Heart right ventricle (tissue), 16 donors: ENCODE results near the gene LTBP1. TPM values are rescaled to one million over a fixed set of nuclear protein-coding genes. Genes with fewer than 3 reads are reported as not detected.
A peak's percentile ranks its signal among the peaks of the same experiment; 100 is the strongest.

Experiments
- ATAC-seq, 8 donors: fragments of 200-7000 bp; cut with Tn5 transposase; one replicate each; pipeline ENCODE4 v1.9.1; 2020; ENCODE audit warnings: mild to moderate bottlenecking in 8 of 8, moderate library complexity in 8 of 8, moderate number of reproducible peaks in 1 of 8
- DNase-seq, 2 donors: peaks; one replicate each; pipeline ENCODE4 v3.0.0-alpha.2; 2020
- H3K27ac ChIP-seq, 10 donors: fragments of 200-600 bp; sonication (generic) in 2 of 10; one replicate each; pipeline versions ENCODE4 v1.5.0 to v1.8.0; 2020 to 2022; ENCODE audit warnings: mild to moderate bottlenecking in 3 of 10
- H3K27me3 ChIP-seq, 7 donors: fragments of 200-600 bp; one replicate each; pipeline ENCODE4 v1.8.0; 2021 to 2022; ENCODE audit warnings: mild to moderate bottlenecking in 2 of 7
- H3K36me3 ChIP-seq, 9 donors: fragments of 200-600 bp; sonication (generic) in 1 of 9; one replicate each; pipeline versions ENCODE4 v1.5.0 to v1.8.0; 2020 to 2022; ENCODE audit warnings: mild to moderate bottlenecking in 2 of 9
- H3K4me1 ChIP-seq, 9 donors: fragments of 200-600 bp; sonication (generic) in 1 of 9; one replicate each; pipeline versions ENCODE4 v1.5.0 to v1.8.0; 2020 to 2022; ENCODE audit warnings: mild to moderate bottlenecking in 4 of 9
- H3K4me3 ChIP-seq, 10 donors: fragments of 200-600 bp; sonication (generic) in 2 of 10; one replicate each; pipeline versions ENCODE4 v1.5.0 to v1.8.0; 2020 to 2022; ENCODE audit warnings: mild to moderate bottlenecking in 7 of 10, moderate library complexity in 2 of 10
- H3K9me3 ChIP-seq, 11 donors: fragments of 200-600 bp in 10 of 11; sonication (generic) in 2 of 11; one replicate each; pipeline versions ENCODE4 v1.5.0 to v1.8.0; 2013 to 2022; ENCODE audit warnings: mild to moderate bottlenecking in 2 of 11, control low read depth in 1 of 11, moderate library complexity in 1 of 11
- CTCF ChIP-seq, 9 donors: fragments of 200-600 bp; sonication (generic) in 2 of 9; IDR thresholded peaks; one replicate each; pipeline versions ENCODE4 v1.5.0 to v1.8.0; 2021 to 2022; ENCODE audit warnings: antibody characterized with exemption in 9 of 9, mild to moderate bottlenecking in 5 of 9, moderate library complexity in 1 of 9
- WGBS, 2 donors: extraction: QIAGEN DNeasy Blood & Tissue Kit; methylation state at CpG; one replicate each; pipeline ENCODE4 v1.1.7; 2013; ENCODE audit warnings: inconsistent platforms in 1 of 2; 5-methylcytosine and 5-hydroxymethylcytosine counted together
- intact Hi-C, 10 donors: fragments of 100-400 bp; cut with DNase I; formaldehyde crosslinking; loops; one replicate each; pipeline versions ENCODE4 v1.11.1 to v1.14.2; 2022
- polyA plus RNA-seq, 2 donors: library from polyadenylated mRNA; stranded (reverse); fragments of 200-250 nt; gene quantifications; one replicate each; pipeline ENCODE4 v1.2.3, GENCODE V29; 2013
- total RNA-seq, 10 donors: library from RNA; stranded (reverse); fragmentation: NEBNext Ultra II Directional in 3 of 10; extraction: Animal tissue kit (Norgen Biotek cat#: 25700) in 3 of 10; gene quantifications; one replicate each; pipeline versions ENCODE4 v1.2.1 to v1.2.4, GENCODE V29; 2021 to 2023
- donor health status: Arrhythmogenic right ventricular cardiomyopathy.
- donor health status: ischemic (EF 13 %, LVEDD 7.1; RV severe dilation, severe dysfunction).
- donor health status: healthy with polysubstance abuse.
- donor health status: DM: no; HTN: yes; CAD: no.
- donor health status: DM: no; HTN: no; CAD: no.
- donor health status: ischemic (EF 25% LVEDD 6.9; RV normal size, moderate dysfunction).
- donor health status: ischemic (EF 25% LVEDD 5.7; RV mildly dilated, moderate dysfunction).
- donor health status: healthy.
- donor health status: DM: yes; HTN: yes; CAD: no.
- donor health status: Ischemic cardiomyopathy.
- donor health status: ischemic (EF 35%, LVEDD 5.7; RV mildly dilated, moderate dysfunction).
- donor health status: nonischemic (EF 11% LVEDD 7.7; RV severe dilation, severe dysfunction).
- donor health status: DM: yes; HTN: yes; CAD: no.
- donor health status: PGD.
- donor health status: ischemic (EF 29% LVEDD 5.4; RV normal size, mild dysfunction).
- donor health status: nonischemic (EF 23%, LVEDD 6.1; RV moderate dilation, normal function).

LTBP1 gene
- total and polyA plus RNA-seq, 12 donors = 22.4 to 164 (median 84.3) TPM

- Histone ChIP-seq H3K27ac (peak overlapping the region in 2 of 10 donors; percentile 41 to 73), H3K4me1 (peaks cover 0 to 58% (median 32%) of the 10 kb centered on the region in 9 donors)
These were observed 73.0 kb downstream of the LTBP1 start for GRCh38 chr2:33019796-33020195.

GRCh38 chr2:33020883-33021282 is 74.1 kb downstream of the LTBP1 start:
- DNase-seq (no peak), ATAC-seq (peak in 3 of 8 donors; percentile 7 to 33 (median 8))
- Histone ChIP-seq H3K9me3 (peaks cover 0 to 9% (median 5%) of the 10 kb centered on the region in 11 donors), H3K27ac (peak overlapping the region in 9 of 10 donors; percentile 1 to 76 (median 66)), H3K36me3 (peaks cover 0 to 8% (median 0%) of the 10 kb centered on the region in 9 donors), H3K4me1 (peaks cover 0 to 49% (median 31%) of the 10 kb centered on the region in 9 donors), H3K27me3 (no peaks in the 10 kb centered on the region), H3K4me3 (no peak overlapping the region)
- intact Hi-C loops = loop anchor here in 1 of 10 donors (10.0 kb wide), 2 partner anchors 76 to 466 kb away; partner anchors contain the start of gene LTBP1
- no peak for TF ChIP-seq CTCF (IDR thresholded peaks at IDR 0.05)
- WGBS, 2 donors = 80 to 83% methylated on average over 6 of the region's 6 CpGs

More at GRCh38 chr2:33019796-33020195, 73.0 kb downstream of the LTBP1 start:
- Histone ChIP-seq H3K36me3 (peaks cover 0 to 3% (median 0%) of the 10 kb centered on the region in 9 donors), H3K9me3 (peaks cover 0 to 5% (median 4%) of the 10 kb centered on the region in 11 donors), H3K27me3 (no peaks in the 10 kb centered on the region), H3K4me3 (no peak overlapping the region)
- no peak for DNase-seq
- TF ChIP-seq CTCF (IDR thresholded peaks at IDR 0.05) = no peak
- 95 to 96% methylated on average over 7 of the region's 7 CpGs for WGBS, 2 donors
- ATAC-seq = no peak
- intact Hi-C loops = loop anchor here in 7 of 10 donors (5.0 to 10.0 kb wide), 7 partner anchors 55 to 465 kb away; partner anchors contain the start of gene LTBP1 (in 2 of the 7)

- Histone ChIP-seq H3K9me3 (peaks cover 0 to 9% (median 5%) of the 10 kb centered on the region in 11 donors), H3K27ac (peak overlapping the region in 9 of 10 donors; percentile 1 to 76 (median 66)), H3K4me1 (peaks cover 0 to 45% (median 26%) of the 10 kb centered on the region in 9 donors), H3K4me3 (no peak overlapping the region), H3K36me3 (peaks cover 0 to 8% (median 0%) of the 10 kb centered on the region in 9 donors), H3K27me3 (no peaks in the 10 kb centered on the region)
- intact Hi-C loops = loop anchor here in 1 of 10 donors (10.0 kb wide), 2 partner anchors 77 to 467 kb away; partner anchors contain the start of gene LTBP1
- 17 to 25% methylated on average over 5 of the region's 5 CpGs for WGBS, 2 donors
- TF ChIP-seq CTCF (IDR thresholded peaks at IDR 0.05) = no peak
- DNase-seq = no peak
- peak in 6 of 8 donors; percentile 28 to 64 (median 44) for ATAC-seq
These were observed 74.9 kb downstream of the LTBP1 start for GRCh38 chr2:33021542-33022227.

- DNase-seq = no peak
- Histone ChIP-seq H3K36me3 (peaks cover 0 to 11% (median 0%) of the 10 kb centered on the region in 9 donors), H3K4me3 (no peak overlapping the region), H3K4me1 (peaks cover 0 to 44% (median 26%) of the 10 kb centered on the region in 9 donors), H3K27me3 (no peaks in the 10 kb centered on the region), H3K27ac (peak overlapping the region in 8 of 10 donors; percentile 16 to 76 (median 68)), H3K9me3 (peaks cover 0 to 9% (median 5%) of the 10 kb centered on the region in 11 donors)
- TF ChIP-seq CTCF (IDR thresholded peaks at IDR 0.05) = no peak
- intact Hi-C loops = loop anchor here in 1 of 10 donors (10.0 kb wide), 2 partner anchors 78 to 468 kb away; partner anchors contain the start of gene LTBP1
- WGBS, 2 donors = 86 to 87% methylated on average over 2 of the region's 2 CpGs
- ATAC-seq = no peak
These were observed 75.7 kb downstream of the LTBP1 start for GRCh38 chr2:33022395-33022985.
